CD4-positive, alpha-beta T cell treated with Interleukin-4 for 1 hour (primary cell): Measurements from ENCODE around the gene PLCG2.
"Not testable (repeated sequence)": the region's sequence is repeated elsewhere in the genome, so short reads cannot be mapped to it uniquely, and the experiment has no call there.

Experiments
- DNase-seq, 2 donors: peaks; one replicate each; pipeline ENCODE4 v3.0.0-alpha.2; 2020 to 2022

PLCG2 gene

GRCh38 chr16:81921085-81921814, 142.2 kb downstream of the PLCG2 start:
- no peak for DNase-seq

DNA sequence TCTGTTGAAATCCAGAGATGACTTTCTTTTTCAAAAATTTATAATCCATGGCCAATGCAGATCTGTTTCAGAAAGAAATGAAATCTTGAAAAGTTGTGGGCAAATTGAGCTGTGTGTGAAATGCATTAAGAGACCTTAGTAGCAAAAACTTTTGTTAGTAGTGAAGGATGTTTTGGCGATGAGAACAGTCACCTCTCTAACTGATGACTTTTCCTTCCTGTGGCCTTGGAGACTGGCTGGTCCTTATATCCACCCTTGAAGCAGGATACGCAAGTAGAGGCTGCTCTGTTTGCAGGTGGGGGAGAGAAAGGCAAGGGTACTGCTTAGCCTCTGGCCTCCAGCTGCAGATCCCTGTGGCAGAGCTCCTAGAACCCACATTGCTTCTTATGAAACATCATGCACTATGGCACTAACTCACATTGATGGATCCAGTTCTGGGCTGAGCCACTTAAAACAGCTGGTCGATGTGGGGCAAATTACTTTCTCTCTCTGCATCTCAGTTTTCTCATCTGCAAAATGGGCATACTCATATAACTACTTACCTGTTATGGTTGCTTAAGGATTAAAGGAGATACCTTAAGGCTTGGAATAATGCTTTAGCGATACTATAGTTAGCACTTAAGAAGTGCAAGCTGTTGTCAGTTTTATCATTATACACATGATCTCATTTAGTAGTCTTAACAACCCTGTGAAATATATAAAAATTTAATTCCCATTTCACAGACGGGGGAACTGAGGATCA, 142.9 kb downstream of the PLCG2 start:
- DNase-seq, result no peak

DNA sequence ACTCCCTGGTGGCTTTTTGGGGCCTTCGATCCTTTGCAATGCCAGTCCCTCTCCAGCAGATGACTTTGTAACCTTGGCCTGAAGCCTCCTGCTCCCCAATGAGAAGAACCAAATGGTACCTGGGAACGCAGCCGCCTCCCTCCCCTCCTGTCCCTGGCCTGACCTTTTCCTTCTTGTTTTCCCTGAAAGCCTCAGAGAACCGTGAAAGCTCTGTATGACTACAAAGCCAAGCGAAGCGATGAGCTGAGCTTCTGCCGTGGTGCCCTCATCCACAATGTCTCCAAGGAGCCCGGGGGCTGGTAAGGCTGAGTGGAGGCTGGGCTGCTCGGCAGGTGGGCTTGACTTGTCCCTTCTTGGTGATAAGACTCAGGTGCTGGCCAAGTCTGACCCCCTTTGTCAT, 144.2 kb downstream of the PLCG2 start:
- no peak for DNase-seq

- DNase-seq, result no peak
Measured at GRCh38 chr16:81925016-81925415, 145.9 kb downstream of the PLCG2 start.

- DNase-seq, result no peak
Measured at GRCh38 chr16:81926036-81926435, 146.9 kb downstream of the PLCG2 start.

- DNase-seq, result no peak
Measured at GRCh38 chr16:81927561-81928185, 148.6 kb downstream of the PLCG2 start.

DNA sequence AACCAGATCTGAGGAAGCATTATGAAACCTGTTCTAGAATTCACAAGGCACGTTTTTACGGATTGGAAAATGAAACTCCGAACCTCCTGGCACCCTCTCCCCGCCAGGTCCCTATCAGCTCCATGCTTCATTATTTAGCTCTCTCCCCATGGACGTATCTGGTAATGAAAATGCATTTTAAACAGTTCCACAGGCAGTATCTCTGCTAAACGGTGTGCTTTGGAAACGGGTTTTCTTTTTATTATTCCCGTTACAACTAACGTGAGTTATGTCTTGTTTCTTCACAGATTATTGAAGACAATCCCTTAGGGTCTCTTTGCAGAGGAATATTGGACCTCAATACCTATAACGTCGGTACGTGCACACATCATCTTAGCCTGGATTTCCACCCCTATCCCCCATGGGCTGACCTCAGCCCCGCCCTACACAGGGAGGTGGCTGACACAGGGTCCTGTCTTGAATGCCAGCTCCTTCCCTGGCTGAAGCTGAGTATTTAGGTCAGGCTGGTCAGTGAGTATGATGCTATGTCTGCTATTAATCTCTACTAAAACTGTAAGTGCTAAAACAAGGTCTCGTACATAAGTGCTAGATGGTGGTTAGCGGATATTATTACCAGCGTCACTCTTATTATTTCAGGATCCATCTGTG, 149.3 kb downstream of the PLCG2 start:
- DNase-seq, result no peak

- no peak for DNase-seq
Measured at GRCh38 chr16:81928975-81929374, 149.9 kb downstream of the PLCG2 start.

DNA sequence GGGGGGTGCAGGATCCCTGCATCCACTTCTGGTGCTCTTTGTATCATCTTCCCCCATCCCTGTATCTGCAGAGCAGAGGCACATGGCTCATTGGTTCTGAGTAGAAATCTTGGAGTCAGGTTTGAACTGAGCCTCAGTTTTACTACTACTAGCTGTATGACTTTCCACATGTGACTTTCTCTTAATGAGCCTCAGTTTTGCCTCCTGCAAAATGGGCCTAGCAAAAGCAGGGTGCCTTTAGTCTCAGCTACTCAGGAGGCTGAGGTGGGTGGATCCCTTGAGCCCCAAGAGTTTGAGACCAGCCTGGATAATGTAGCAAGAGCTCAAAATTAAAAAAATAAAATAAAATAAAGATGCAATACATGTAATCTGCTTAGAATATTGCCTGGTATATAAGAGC, 150.8 kb downstream of the PLCG2 start:
- no peak for DNase-seq

DNA sequence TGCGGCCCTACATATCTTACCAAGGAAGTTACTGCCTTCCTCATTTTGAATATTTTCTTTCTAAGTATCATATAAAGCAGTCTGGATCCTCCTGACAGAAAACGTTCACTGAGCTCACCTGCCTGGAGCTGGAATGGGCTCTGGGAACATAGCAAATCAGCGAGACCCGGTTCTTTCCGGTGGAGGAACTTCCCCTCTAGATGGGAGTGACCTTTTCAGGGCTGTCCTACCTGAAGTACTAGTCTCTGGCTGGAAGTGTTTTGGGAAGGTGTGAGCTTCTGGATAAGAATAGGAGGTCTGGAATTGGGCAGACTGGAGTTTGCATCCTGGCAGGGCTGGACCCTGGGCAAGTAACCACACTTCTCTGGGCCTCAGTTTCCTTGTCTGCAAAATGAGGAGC, 152.8 kb downstream of the PLCG2 start:
- DNase-seq, result no peak

- DNase-seq, result no peak
Measured at GRCh38 chr16:81932668-81933067, 153.6 kb downstream of the PLCG2 start.

- no peak for DNase-seq
Measured at GRCh38 chr16:81933361-81933760, 154.3 kb downstream of the PLCG2 start.

DNA sequence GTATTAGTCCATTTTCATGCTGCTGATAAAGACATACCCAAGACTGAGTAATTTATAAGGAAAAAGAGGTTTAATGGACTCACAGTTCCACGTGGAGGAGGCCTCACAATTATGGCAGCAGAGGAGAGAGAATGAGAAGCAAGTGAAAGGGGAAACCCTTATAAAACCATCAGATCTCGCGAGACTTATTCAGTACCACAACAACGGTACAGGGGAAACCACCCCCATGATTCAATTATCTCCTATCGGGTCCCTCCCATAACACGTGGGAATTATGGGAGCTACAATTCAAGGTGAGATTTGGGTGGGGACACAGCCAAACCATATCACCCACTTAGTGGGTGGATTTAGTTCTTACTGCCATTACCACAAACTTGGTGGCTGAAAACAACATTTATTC, 155.6 kb downstream of the PLCG2 start:
- DNase-seq, result not testable (repeated sequence)

DNA sequence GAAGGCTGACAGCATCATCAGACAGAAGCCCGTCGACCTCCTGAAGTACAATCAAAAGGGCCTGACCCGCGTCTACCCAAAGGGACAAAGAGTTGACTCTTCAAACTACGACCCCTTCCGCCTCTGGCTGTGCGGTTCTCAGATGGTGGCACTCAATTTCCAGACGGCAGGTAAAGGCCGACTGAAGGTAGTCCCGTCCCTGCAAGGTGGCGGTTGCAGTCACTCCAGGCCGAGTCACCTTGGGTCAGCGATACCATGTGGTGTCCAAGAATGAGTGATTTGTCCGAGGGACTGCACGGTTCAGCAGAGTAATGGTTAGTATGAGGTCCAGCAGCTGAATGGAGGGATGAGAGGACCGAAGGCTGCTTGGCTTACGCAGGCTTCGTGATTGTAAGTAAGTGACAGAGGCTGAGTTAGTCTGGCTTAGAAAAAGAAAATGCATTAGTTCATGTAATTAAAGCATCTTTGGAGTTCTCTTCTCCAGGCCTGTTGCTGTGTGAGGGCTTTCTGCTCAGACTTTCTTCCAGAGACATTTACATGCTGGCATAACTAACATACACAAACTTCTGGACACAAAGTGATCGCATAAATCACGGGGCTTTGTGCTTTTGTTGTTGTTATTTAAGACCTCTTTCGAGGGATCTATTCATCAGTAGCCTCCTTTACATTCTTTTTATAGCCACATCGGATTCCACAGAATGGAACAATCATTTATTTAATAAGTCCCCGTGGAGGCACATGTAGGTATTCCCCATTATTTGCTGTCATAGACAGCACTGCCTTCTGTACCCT, 157.3 kb downstream of the PLCG2 start:
- DNase-seq, result no peak

- DNase-seq, result no peak
Measured at GRCh38 chr16:81937305-81938038, 158.4 kb downstream of the PLCG2 start.

DNA sequence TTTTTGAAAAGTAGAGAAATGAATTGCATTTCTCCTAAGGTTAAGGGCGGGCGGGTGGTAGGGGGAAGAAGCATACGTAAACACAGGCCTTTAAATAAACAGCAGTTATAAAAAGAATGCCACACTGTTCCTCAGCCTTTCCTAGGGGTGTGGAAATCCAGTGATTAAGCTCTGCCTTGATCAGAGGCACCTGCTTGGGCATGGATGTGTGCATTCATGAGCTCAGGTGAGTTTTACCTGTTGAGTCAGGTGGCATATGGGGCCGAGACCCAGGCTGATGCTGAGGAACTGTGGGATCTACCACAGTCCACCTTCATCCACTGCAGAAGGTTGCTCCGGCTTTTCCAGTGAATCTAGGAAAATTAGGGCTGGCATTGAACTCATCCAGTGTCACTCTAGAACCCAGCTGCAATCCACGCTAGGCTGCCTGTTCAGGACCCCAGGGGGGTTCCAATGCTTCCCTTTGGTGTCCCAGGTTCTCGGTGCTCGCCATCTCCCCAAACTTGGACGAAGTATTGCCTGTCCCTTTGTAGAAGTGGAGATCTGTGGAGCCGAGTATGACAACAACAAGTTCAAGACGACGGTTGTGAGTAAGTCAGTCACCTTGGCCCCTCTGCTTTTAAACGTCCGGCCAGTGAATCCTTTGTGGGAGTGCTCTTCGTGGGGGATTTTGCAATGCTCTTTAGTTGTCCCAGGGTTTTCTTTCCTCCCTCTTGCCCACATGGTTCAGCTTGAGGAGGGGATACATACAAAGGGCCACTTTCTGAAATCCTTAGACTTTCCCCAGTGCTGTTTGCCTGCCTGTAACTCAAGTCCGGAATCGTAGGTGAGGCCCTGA, 159.5 kb downstream of the PLCG2 start:
- no peak for DNase-seq

GRCh38 chr16:81939164-81940056, 160.3 kb downstream of the PLCG2 start:
- no peak for DNase-seq

- peak in 1 of 2 donors; percentile 31 for DNase-seq
Measured at GRCh38 chr16:81940781-81941560, 161.9 kb downstream of the PLCG2 start.

DNA sequence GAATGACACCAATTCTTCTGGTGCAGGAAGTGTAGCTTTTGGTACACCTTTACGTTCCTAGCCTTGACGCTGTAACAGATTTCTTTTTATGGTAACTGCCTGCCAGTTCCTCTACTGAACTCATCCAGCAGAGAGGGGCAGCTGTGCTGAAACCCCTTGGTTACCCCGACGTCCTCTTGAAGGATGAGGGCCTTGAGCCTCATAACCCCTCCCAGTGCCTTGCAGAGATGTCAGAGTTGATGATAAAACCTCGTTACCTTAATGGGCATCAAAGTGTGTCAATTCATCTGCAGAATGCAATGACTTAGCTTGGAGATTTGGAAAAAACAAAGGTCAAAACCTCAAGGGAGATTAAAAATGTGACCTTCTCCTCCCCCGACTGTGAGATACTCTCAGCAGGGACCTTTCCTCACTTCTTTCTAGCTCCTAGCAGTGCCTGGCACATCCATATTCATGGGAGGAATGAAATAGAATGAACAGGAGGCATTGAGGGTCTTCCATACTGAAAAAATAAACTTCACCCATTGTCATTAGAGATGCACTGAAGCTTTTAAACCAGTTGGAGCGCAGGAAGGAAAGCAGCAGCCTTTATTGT, 163.0 kb downstream of the PLCG2 start:
- no peak for DNase-seq
